Measurements from ENCODE around the gene IL10RA. TPM values are rescaled to one million over a fixed set of nuclear protein-coding genes. Genes with fewer than 3 reads are reported as not detected.
"Not testable (repeated sequence)": the region's sequence is repeated elsewhere in the genome, so short reads cannot be mapped to it uniquely, and the experiment has no call there.

The IL10RA gene
- total RNA-seq, 2 donors from 2014 or later, result 4.5 to 10.7 TPM

DNA sequence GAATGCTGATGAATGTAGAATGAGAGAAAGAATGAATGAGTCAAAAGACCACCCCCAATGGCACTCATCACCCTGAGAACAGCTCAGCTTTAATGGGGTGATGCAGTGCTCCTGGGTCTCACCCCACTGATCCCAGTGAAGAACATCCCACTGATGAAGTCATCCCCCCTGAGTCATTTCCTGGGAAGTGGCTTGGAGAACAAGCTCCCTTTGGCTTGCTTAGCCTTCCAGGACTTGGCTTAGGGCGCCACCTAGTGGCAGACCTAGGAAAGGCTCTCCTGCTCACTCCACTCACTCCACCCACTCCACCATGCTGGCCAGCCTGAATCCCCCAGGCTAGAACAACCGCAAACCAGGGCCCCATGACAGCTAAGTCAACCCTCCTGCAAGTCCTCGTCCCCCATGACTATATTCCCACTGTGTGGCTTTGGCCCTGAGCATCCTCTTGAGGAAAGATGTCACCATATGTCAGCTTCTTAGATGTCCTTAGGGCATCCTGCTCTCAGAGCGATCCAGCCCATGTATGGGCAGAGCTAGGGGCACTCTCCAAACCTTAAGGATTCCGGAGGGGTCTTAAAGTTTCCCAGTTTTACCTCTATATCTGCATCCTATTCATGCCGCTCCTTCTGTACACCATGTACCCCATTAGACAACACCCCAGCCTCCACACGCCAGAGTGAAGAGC, 39.2 kb upstream of the IL10RA start:
- WGBS, result 40% methylated on average over 7 of the region's 7 CpGs
- DNase-seq (ENCODE audit: low spot score), result peak; percentile 79
- no peak overlapping the region for H3K4me3 ChIP-seq
- H3K27ac ChIP-seq, result no peak overlapping the region
- no peaks in the 10 kb centered on the region for H3K27me3 ChIP-seq (replicated peaks; ENCODE audit: insufficient read depth)
- no peaks in the 10 kb centered on the region for H3K4me1 ChIP-seq (replicated peaks)
- TF ChIP-seq, protein P1, sequence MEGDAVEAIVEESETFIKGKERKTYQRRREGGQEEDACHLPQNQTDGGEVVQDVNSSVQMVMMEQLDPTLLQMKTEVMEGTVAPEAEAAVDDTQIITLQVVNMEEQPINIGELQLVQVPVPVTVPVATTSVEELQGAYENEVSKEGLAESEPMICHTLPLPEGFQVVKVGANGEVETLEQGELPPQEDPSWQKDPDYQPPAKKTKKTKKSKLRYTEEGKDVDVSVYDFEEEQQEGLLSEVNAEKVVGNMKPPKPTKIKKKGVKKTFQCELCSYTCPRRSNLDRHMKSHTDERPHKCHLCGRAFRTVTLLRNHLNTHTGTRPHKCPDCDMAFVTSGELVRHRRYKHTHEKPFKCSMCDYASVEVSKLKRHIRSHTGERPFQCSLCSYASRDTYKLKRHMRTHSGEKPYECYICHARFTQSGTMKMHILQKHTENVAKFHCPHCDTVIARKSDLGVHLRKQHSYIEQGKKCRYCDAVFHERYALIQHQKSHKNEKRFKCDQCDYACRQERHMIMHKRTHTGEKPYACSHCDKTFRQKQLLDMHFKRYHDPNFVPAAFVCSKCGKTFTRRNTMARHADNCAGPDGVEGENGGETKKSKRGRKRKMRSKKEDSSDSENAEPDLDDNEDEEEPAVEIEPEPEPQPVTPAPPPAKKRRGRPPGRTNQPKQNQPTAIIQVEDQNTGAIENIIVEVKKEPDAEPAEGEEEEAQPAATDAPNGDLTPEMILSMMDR (IDR thresholded peaks at IDR 0.05), result peak; percentile 93 to 98 (median 96)
- TF ChIP-seq POLR2A (IDR thresholded peaks at IDR 0.05) (no peak), POLR2AphosphoS5 (IDR thresholded peaks at IDR 0.05) (peak; percentile 14)
- intact Hi-C loops (cut with DNase I), result loop anchor here (1.0 to 5.0 kb wide), 4 partner anchors 104 to 140 kb away; partner anchors contain the start of gene FXYD2
- no peaks in the 10 kb centered on the region for H3K9me3 ChIP-seq
- H3K36me3 ChIP-seq, result no peaks in the 10 kb centered on the region

DNA sequence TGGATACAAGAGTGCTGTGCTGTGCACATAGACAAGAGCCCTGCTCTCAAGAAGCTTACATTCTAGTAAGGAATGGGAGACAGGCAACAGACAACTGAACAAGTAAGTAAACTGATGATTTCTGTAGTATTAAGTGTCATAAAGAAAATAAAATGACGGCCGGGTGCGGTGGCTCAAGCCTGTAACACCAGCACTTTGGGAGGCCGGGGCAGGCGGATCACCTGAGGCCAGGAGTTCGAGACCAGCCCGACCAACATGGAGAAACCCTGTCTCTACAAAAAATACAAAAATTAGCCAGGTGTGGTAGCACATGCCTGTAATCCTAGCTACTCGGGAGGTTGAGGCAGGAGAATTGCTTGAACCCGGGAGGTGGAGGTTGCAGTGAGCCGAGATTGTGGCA, 38.4 kb upstream of the IL10RA start:
- H3K4me3 ChIP-seq; DNase-seq (ENCODE audit: low spot score); H3K27me3 ChIP-seq (replicated peaks; ENCODE audit: insufficient read depth); H3K27ac ChIP-seq; H3K9me3 ChIP-seq; H3K36me3 ChIP-seq; H3K4me1 ChIP-seq (replicated peaks): not testable (repeated sequence)
- 87% methylated on average over 10 of the region's 10 CpGs for WGBS
- intact Hi-C loops (cut with DNase I), result loop anchor here (1.0 to 5.0 kb wide), 4 partner anchors 104 to 140 kb away; partner anchors contain the start of gene FXYD2

GRCh38 chr11:117948466-117948865, 37.7 kb upstream of the IL10RA start:
- intact Hi-C loops (cut with DNase I), result loop anchor here (5.0 kb wide), 3 partner anchors 104 to 141 kb away; partner anchors contain the start of gene FXYD2
- 91% methylated on average over 11 of the region's 11 CpGs for WGBS

DNA sequence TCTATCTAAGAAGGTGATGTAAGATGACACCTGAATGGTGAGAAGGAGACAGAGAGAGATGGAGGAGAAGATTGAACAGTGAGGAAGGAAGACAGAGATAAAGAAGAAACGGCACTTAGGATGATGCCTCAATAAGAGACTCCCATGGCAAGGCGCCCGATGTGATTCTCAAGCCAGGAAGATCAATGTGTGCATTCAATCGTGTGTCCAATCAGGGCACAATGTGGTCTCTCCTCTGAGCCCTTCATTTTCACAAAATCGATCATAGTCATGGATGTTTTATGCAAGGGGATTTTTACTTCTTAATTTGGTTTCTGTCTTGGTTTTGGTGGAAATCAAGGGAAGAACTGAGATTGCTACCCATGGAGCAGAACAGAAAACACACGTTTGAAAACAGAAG, 37.1 kb upstream of the IL10RA start:
- intact Hi-C loops (cut with DNase I), result loop anchor here (5.0 kb wide), 3 partner anchors 103 to 142 kb away; partner anchors contain the start of gene FXYD2

More at GRCh38 chr11:117948466-117948865, 37.7 kb upstream of the IL10RA start:
- not testable (repeated sequence) for H3K4me1 ChIP-seq (replicated peaks); H3K27ac ChIP-seq; H3K27me3 ChIP-seq (replicated peaks; ENCODE audit: insufficient read depth); H3K9me3 ChIP-seq; H3K4me3 ChIP-seq; DNase-seq (ENCODE audit: low spot score); H3K36me3 ChIP-seq

GRCh38 chr11:117950301-117950700, 35.9 kb upstream of the IL10RA start:
- H3K36me3 ChIP-seq, result no peaks in the 10 kb centered on the region
- DNase-seq (ENCODE audit: low spot score), result no peak
- H3K9me3 ChIP-seq, result no peaks in the 10 kb centered on the region
- H3K4me3 ChIP-seq, result no peak overlapping the region
- WGBS, result 7% methylated on average over 5 of the region's 5 CpGs
- H3K27ac ChIP-seq, result no peak overlapping the region
- TF ChIP-seq POLR2AphosphoS5 (IDR thresholded peaks at IDR 0.05) (no peak), POLR2A (IDR thresholded peaks at IDR 0.05) (no peak)
- TF ChIP-seq, protein P1 (IDR thresholded peaks at IDR 0.05), result peak in 1 of 4 experiments; percentile 14
- intact Hi-C loops (cut with DNase I), result no loop called here
- H3K4me1 ChIP-seq (replicated peaks), result no peaks in the 10 kb centered on the region
- H3K27me3 ChIP-seq (replicated peaks; ENCODE audit: insufficient read depth), result no peaks in the 10 kb centered on the region

More for the DNA sequence above, 37.1 kb upstream of the IL10RA start:
- no peak overlapping the region for H3K4me3 ChIP-seq
- H3K27ac ChIP-seq, result no peak overlapping the region
- no peak for TF ChIP-seq POLR2A (IDR thresholded peaks at IDR 0.05)
- TF ChIP-seq, protein P1 (IDR thresholded peaks at IDR 0.05), result no peak
- TF ChIP-seq POLR2AphosphoS5 (IDR thresholded peaks at IDR 0.05), result no peak
- H3K36me3 ChIP-seq, result no peaks in the 10 kb centered on the region
- 69% methylated on average over 6 of the region's 6 CpGs for WGBS
- H3K27me3 ChIP-seq (replicated peaks; ENCODE audit: insufficient read depth), result no peaks in the 10 kb centered on the region
- H3K9me3 ChIP-seq, result no peaks in the 10 kb centered on the region
- no peak for DNase-seq (ENCODE audit: low spot score)
- no peaks in the 10 kb centered on the region for H3K4me1 ChIP-seq (replicated peaks)

All from prostate gland (tissue), 2 donors.